HG03280 (cell line): Measurements from ENCODE around the gene RNF112.
"Not testable (repeated sequence)": the region's sequence is repeated elsewhere in the genome, so short reads cannot be mapped to it uniquely, and the experiment has no call there.

Experiments
- ATAC-seq: cut with Tn5 transposase; IDR thresholded peaks from one replicate; pipeline ENCODE4 v1.9.1; 2021; ENCODE audit warnings: mild to moderate bottlenecking, moderate library complexity; ENCODE audit not compliant: unreplicated experiment

The RNF112 gene

GRCh38 chr17:19445105-19445504 lies 34.1 kb downstream of the RNF112 start:
- no peak for ATAC-seq

GRCh38 chr17:19446577-19446976 lies 35.5 kb downstream of the RNF112 start:
- not testable (repeated sequence) for ATAC-seq

GRCh38 chr17:19447085-19447583 lies 36.1 kb downstream of the RNF112 start:
- ATAC-seq = no peak

- no peak for ATAC-seq
Measured at GRCh38 chr17:19448341-19449268, 37.6 kb downstream of the RNF112 start.

GRCh38 chr17:19449656-19450055 lies 38.6 kb downstream of the RNF112 start:
- ATAC-seq = no peak

- no peak for ATAC-seq
Measured at GRCh38 chr17:19453296-19453695, 42.3 kb downstream of the RNF112 start.

- ATAC-seq = no peak
Measured at GRCh38 chr17:19454074-19454473, 43.0 kb downstream of the RNF112 start.

- ATAC-seq = no peak
Measured at GRCh38 chr17:19456016-19456927, 45.2 kb downstream of the RNF112 start.

GRCh38 chr17:19457046-19457445 lies 46.0 kb downstream of the RNF112 start:
- no peak for ATAC-seq

GRCh38 chr17:19457830-19458271 lies 46.8 kb downstream of the RNF112 start:
- ATAC-seq = no peak

- not testable (repeated sequence) for ATAC-seq
Measured at GRCh38 chr17:19458481-19458880, 47.4 kb downstream of the RNF112 start.

- not testable (repeated sequence) for ATAC-seq
Measured at GRCh38 chr17:19459018-19459655, 48.1 kb downstream of the RNF112 start.

- no peak for ATAC-seq
Measured at GRCh38 chr17:19460700-19461099, 49.7 kb downstream of the RNF112 start.

- ATAC-seq = no peak
Measured at GRCh38 chr17:19461116-19461515, 50.1 kb downstream of the RNF112 start.

- no peak for ATAC-seq
Measured at GRCh38 chr17:19461681-19462080, 50.6 kb downstream of the RNF112 start.

GRCh38 chr17:19462456-19463035 lies 51.5 kb downstream of the RNF112 start:
- not testable (repeated sequence) for ATAC-seq

- ATAC-seq = no peak
Measured at GRCh38 chr17:19464031-19465026, 53.3 kb downstream of the RNF112 start.
